H9 (cell line): ENCODE results near the gene HMGCS2. TPM values are rescaled to one million over a fixed set of nuclear protein-coding genes. Genes with fewer than 3 reads are reported as not detected.
A peak's percentile ranks its signal among the peaks of the same experiment; 100 is the strongest.

Source experiments
- DNase-seq: peaks from one replicate; pipeline ENCODE4 v3.0.0-alpha.2; 2017
- H2AFZ ChIP-seq: one replicate; pipeline ENCODE4 v1.6.1; 2013; ENCODE audit warnings: mild to moderate bottlenecking, low read length, control low read depth, moderate library complexity
- H2AK5ac ChIP-seq: 2 replicates; pipeline ENCODE4 v1.6.1; 2013; ENCODE audit warnings: low read length, control low read depth, mixed read lengths; ENCODE audit not compliant: insufficient read length
- H2BK120ac ChIP-seq: one replicate; pipeline ENCODE4 v1.6.1; 2013; ENCODE audit warnings: low read depth, mild to moderate bottlenecking, low read length, control low read depth, inconsistent platforms; ENCODE audit not compliant: poor library complexity, severe bottlenecking
- H2BK12ac ChIP-seq: 2 replicates; pipeline ENCODE4 v1.6.1; 2013; ENCODE audit warnings: low read length, control low read depth, mixed read lengths, low read depth; ENCODE audit not compliant: insufficient read length
- H2BK15ac ChIP-seq: 2 replicates; pipeline ENCODE4 v1.6.1; 2013; ENCODE audit warnings: low read depth, low read length, control low read depth
- H2BK20ac ChIP-seq: one replicate; pipeline ENCODE4 v1.6.1; 2013; ENCODE audit warnings: low read depth, mild to moderate bottlenecking, low read length, control low read depth, inconsistent platforms; ENCODE audit not compliant: poor library complexity, severe bottlenecking
- H2BK5ac ChIP-seq: 2 replicates; pipeline ENCODE4 v1.6.1; 2013; ENCODE audit warnings: low read length, control low read depth, mixed read lengths; ENCODE audit not compliant: insufficient read length
- H3K14ac ChIP-seq: 2 replicates; pipeline ENCODE4 v1.6.1; 2013; ENCODE audit warnings: low read length, control low read depth; ENCODE audit not compliant: insufficient read depth
- H3K18ac ChIP-seq: 2 replicates; pipeline ENCODE4 v1.6.1; 2013; ENCODE audit warnings: low read depth, mild to moderate bottlenecking, mixed read lengths, low read length, control low read depth; ENCODE audit not compliant: insufficient read length
- H3K23ac ChIP-seq: 2 replicates; pipeline ENCODE4 v1.6.1; 2013; ENCODE audit warnings: low read length, control low read depth, mixed read lengths, low read depth; ENCODE audit not compliant: insufficient read length
- H3K23me2 ChIP-seq: 2 replicates; pipeline ENCODE4 v1.6.1; 2013; ENCODE audit warnings: low read depth, mild to moderate bottlenecking, mixed read lengths, low read length, control low read depth; ENCODE audit not compliant: insufficient read length, poor library complexity, severe bottlenecking
- H3K27ac ChIP-seq: 2 replicates; pipeline ENCODE4 v1.5.1; 2013; ENCODE audit warnings: low read length, control low read depth, mixed read lengths, low read depth; ENCODE audit not compliant: insufficient read length
- H3K27me3 ChIP-seq: 2 replicates; pipeline ENCODE4 v1.6.1; 2013; ENCODE audit warnings: low read length, control low read depth, inconsistent platforms; ENCODE audit not compliant: insufficient read depth
- H3K4ac ChIP-seq: 2 replicates; pipeline ENCODE4 v1.6.1; 2013; ENCODE audit warnings: low read depth, mild to moderate bottlenecking, control low read depth, inconsistent platforms, low read length, moderate library complexity
- H3K4me1 ChIP-seq: 2 replicates; pipeline ENCODE4 v1.6.1; 2013; ENCODE audit warnings: low read length, control low read depth, inconsistent platforms; ENCODE audit not compliant: insufficient read depth
- H3K4me2 ChIP-seq: 2 replicates; pipeline ENCODE4 v1.6.1; 2013; ENCODE audit warnings: low read length, control low read depth, mixed read lengths; ENCODE audit not compliant: insufficient read length, insufficient read depth
- H3K56ac ChIP-seq: 2 replicates; pipeline ENCODE4 v1.6.1; 2013; ENCODE audit warnings: low read depth, mild to moderate bottlenecking, mixed read lengths, low read length, control low read depth; ENCODE audit not compliant: insufficient read length
- H3K79me1 ChIP-seq: 2 replicates; pipeline ENCODE4 v1.6.1; 2013; ENCODE audit warnings: low read depth, mild to moderate bottlenecking, moderate library complexity, low read length, control low read depth, inconsistent platforms; ENCODE audit not compliant: insufficient read depth, poor library complexity, severe bottlenecking
- H3K79me2 ChIP-seq: 2 replicates; pipeline ENCODE4 v1.6.1; 2013; ENCODE audit warnings: low read length, control low read depth, inconsistent platforms; ENCODE audit not compliant: insufficient read depth
- H3K9ac ChIP-seq: 2 replicates; pipeline ENCODE4 v1.6.1; 2013; ENCODE audit warnings: low read length, control low read depth, mixed read lengths; ENCODE audit not compliant: insufficient read length; ENCODE audit errors: extremely low read depth
- H3K9me3 ChIP-seq: one replicate; pipeline ENCODE4 v1.6.1; 2013; ENCODE audit warnings: low read depth, low read length, inconsistent platforms; ENCODE audit not compliant: control insufficient read depth
- H3T11ph ChIP-seq: one replicate; pipeline ENCODE4 v1.6.1; 2013; ENCODE audit warnings: mild to moderate bottlenecking, low read length, control low read depth, inconsistent platforms
- H4K20me1 ChIP-seq: one replicate; pipeline ENCODE4 v1.6.1; 2013; ENCODE audit not compliant: control insufficient read depth, insufficient read length, insufficient read depth
- H4K5ac ChIP-seq: 2 replicates; pipeline ENCODE4 v1.6.1; 2013; ENCODE audit warnings: low read depth, mild to moderate bottlenecking, mixed read lengths, low read length, control low read depth; ENCODE audit not compliant: insufficient read length
- H4K8ac ChIP-seq: replicated peaks from 2 replicates; pipeline ENCODE4 v1.6.1; 2013; ENCODE audit warnings: low read length, control low read depth, mixed read lengths, low read depth; ENCODE audit not compliant: insufficient read length
- H4K91ac ChIP-seq: 2 replicates; pipeline ENCODE4 v1.6.1; 2013; ENCODE audit warnings: low read depth, mild to moderate bottlenecking, moderate library complexity, mixed read lengths, low read length, control low read depth; ENCODE audit not compliant: insufficient read length
- H3K27ac Mint-ChIP-seq, 3 experiments: 2 replicates in 2 of 3; 3 replicates in 1 of 3; pipeline ENCODE4 v1.8.0; 2020 to 2021; ENCODE audit warnings: mixed read lengths in 3 of 3, mild to moderate bottlenecking in 1 of 3, moderate library complexity in 1 of 3
- H3K27me3 Mint-ChIP-seq: 2 replicates; pipeline ENCODE4 v1.8.0; 2021; ENCODE audit warnings: low read depth, mild to moderate bottlenecking, moderate library complexity, mixed read lengths
- H3K36me3 Mint-ChIP-seq, 3 experiments: 2 replicates in 2 of 3; 3 replicates in 1 of 3; pipeline ENCODE4 v1.8.0; 2020 to 2021; ENCODE audit warnings: low read depth in 3 of 3, mixed read lengths in 3 of 3; ENCODE audit not compliant: insufficient read depth in 1 of 3
- H3K4me1 Mint-ChIP-seq, 2 experiments: 2 replicates each; pipeline ENCODE4 v1.8.0; 2020; ENCODE audit warnings: mixed read lengths in 2 of 2
- H3K4me3 Mint-ChIP-seq, 2 experiments: 2 replicates in 1 of 2; 3 replicates in 1 of 2; pipeline ENCODE4 v1.8.0; 2020 to 2021; ENCODE audit warnings: mild to moderate bottlenecking in 2 of 2, mixed read lengths in 2 of 2, moderate library complexity in 1 of 2
- H3K9me3 Mint-ChIP-seq, 2 experiments: 2 replicates in 1 of 2; 3 replicates in 1 of 2; pipeline ENCODE4 v1.8.0; 2020; ENCODE audit warnings: mild to moderate bottlenecking in 2 of 2, mixed read lengths in 2 of 2, moderate library complexity in 1 of 2
- WGBS: extraction: QIAGEN DNeasy Blood & Tissue Kit; methylation state at CpG from one replicate; pipeline ENCODE4 v1.1.7; 2013; ENCODE audit warnings: missing lambda C conversion rate, low lambda C conversion rate, mixed read lengths; ENCODE audit not compliant: insufficient read length; ENCODE audit errors: extremely low coverage; 5-methylcytosine and 5-hydroxymethylcytosine counted together
- total RNA-seq: library from RNA; stranded (reverse); gene quantifications from 2 replicates; pipeline ENCODE4 v1.2.1, GENCODE V29; 2021
- TF ChIP-seq, protein P1 (sequence below): fragments of 200-600 bp; sonication (generic); conservative IDR thresholded peaks from 3 replicates; pipeline ENCODE4 v1.8.0; 2021; ENCODE audit warnings: antibody characterized with exemption, mild to moderate bottlenecking

The HMGCS2 gene
- total RNA-seq, 1 experiment from 2014 or later: not detected

- no peak overlapping the region for H3K4me3 Mint-ChIP-seq
- DNase-seq: no peak
- Histone ChIP-seq H3K56ac (no peak overlapping the region), H2BK12ac (no peak overlapping the region), H3K18ac (no peak overlapping the region), H3K9ac (no peak overlapping the region), H3K79me2 (no peaks in the 10 kb centered on the region), H3T11ph (no peak overlapping the region), H3K14ac (no peak overlapping the region), H4K20me1 (no peaks in the 10 kb centered on the region), H3K23ac (no peak overlapping the region), H2AFZ (no peak overlapping the region), H3K23me2 (no peaks in the 10 kb centered on the region), H2BK5ac (no peak overlapping the region), H3K79me1 (peaks cover 5% of the 10 kb centered on the region), H3K4me1 (no peaks in the 10 kb centered on the region), H4K91ac (no peak overlapping the region), H4K8ac (no peak overlapping the region), H3K9me3 (no peaks in the 10 kb centered on the region), H2BK15ac (no peak overlapping the region), H4K5ac (no peak overlapping the region), H3K4me2 (no peak overlapping the region), H3K27me3 (no peaks in the 10 kb centered on the region), H2BK120ac (no peak overlapping the region), H3K4ac (no peak overlapping the region), H2AK5ac (no peak overlapping the region), H3K27ac (no peak overlapping the region), H2BK20ac (no peak overlapping the region)
- WGBS: no CpG with 5 or more reads among the region's 2 CpGs
- TF ChIP-seq, protein P1, sequence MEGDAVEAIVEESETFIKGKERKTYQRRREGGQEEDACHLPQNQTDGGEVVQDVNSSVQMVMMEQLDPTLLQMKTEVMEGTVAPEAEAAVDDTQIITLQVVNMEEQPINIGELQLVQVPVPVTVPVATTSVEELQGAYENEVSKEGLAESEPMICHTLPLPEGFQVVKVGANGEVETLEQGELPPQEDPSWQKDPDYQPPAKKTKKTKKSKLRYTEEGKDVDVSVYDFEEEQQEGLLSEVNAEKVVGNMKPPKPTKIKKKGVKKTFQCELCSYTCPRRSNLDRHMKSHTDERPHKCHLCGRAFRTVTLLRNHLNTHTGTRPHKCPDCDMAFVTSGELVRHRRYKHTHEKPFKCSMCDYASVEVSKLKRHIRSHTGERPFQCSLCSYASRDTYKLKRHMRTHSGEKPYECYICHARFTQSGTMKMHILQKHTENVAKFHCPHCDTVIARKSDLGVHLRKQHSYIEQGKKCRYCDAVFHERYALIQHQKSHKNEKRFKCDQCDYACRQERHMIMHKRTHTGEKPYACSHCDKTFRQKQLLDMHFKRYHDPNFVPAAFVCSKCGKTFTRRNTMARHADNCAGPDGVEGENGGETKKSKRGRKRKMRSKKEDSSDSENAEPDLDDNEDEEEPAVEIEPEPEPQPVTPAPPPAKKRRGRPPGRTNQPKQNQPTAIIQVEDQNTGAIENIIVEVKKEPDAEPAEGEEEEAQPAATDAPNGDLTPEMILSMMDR: no peak
- H3K27me3 Mint-ChIP-seq: no peaks in the 10 kb centered on the region; the same call in 1 of the 2 replicates
- H3K4me1 Mint-ChIP-seq: no peaks in the 10 kb centered on the region
- peaks cover 68 to 95% (median 90%) of the 10 kb centered on the region in 3 experiments for H3K36me3 Mint-ChIP-seq
- no peaks in the 10 kb centered on the region for H3K9me3 Mint-ChIP-seq
- H3K27ac Mint-ChIP-seq: peak overlapping the region in 1 of 3 experiments; percentile 87; a peak in 3 of 7 replicates
Measured at GRCh38 chr1:119736649-119737039, 32.1 kb downstream of the HMGCS2 start.
